Epithelial cell of esophagus (primary cell): Measurements from ENCODE around the gene SAG.

Experiments
- DNase-seq: peaks from one replicate; pipeline ENCODE4 v3.0.0; 2010; ENCODE audit warnings: low read depth
- H3K4me3 ChIP-seq: 2 replicates; pipeline ENCODE4 v1.5.1; 2011; ENCODE audit warnings: mild to moderate bottlenecking, low read length, control low read depth
- CTCF ChIP-seq: IDR thresholded peaks from 2 replicates; pipeline ENCODE4 v1.5.1; 2011; ENCODE audit warnings: low read depth, mild to moderate bottlenecking, low read length, control low read depth, inconsistent platforms; ENCODE audit not compliant: insufficient read depth; ENCODE audit errors: missing control alignments

Gene SAG

GRCh38 chr2:233301248-233301647 is 6.4 kb upstream of the SAG start:
- no peak for DNase-seq
- H3K4me3 ChIP-seq, result no peak overlapping the region
- TF ChIP-seq CTCF, result no peak

GRCh38 chr2:233301811-233302210 is 5.8 kb upstream of the SAG start:
- no peak overlapping the region for H3K4me3 ChIP-seq
- DNase-seq, result no peak
- TF ChIP-seq CTCF, result no peak

GRCh38 chr2:233303252-233303651 is 4.4 kb upstream of the SAG start:
- DNase-seq, result no peak
- no peak for TF ChIP-seq CTCF
- H3K4me3 ChIP-seq, result no peak overlapping the region

GRCh38 chr2:233311241-233311926 is 3.8 kb downstream of the SAG start:
- no peak for TF ChIP-seq CTCF

GRCh38 chr2:233312874-233313273 is 5.3 kb downstream of the SAG start:
- H3K4me3 ChIP-seq, result no peak overlapping the region
- TF ChIP-seq CTCF, result no peak
- DNase-seq, result no peak

More at GRCh38 chr2:233311241-233311926, 3.8 kb downstream of the SAG start:
- no peak for DNase-seq
- H3K4me3 ChIP-seq, result no peak overlapping the region

GRCh38 chr2:233314180-233314925 is 6.7 kb downstream of the SAG start:
- no peak overlapping the region for H3K4me3 ChIP-seq
- no peak for TF ChIP-seq CTCF
- no peak for DNase-seq
